H1 (cell line): ENCODE data around the gene CD28. TPM values are rescaled to one million over a fixed set of nuclear protein-coding genes. Genes with fewer than 3 reads are reported as not detected.

Source experiments
- CHD7 ChIP-seq: fragments of 300-600 bp; sonication (generic); IDR thresholded peaks from 2 replicates; pipeline ENCODE4 v1.7.1; 2012; ENCODE audit warnings: low read length, moderate library complexity, mild to moderate bottlenecking, inconsistent platforms; ENCODE audit not compliant: insufficient replicate concordance
- EP300 ChIP-seq, 2 experiments: IDR thresholded peaks; 1 replicate in 1 of 2; 2 replicates in 1 of 2; pipeline ENCODE4 v1.6.1; 2011 to 2012; ENCODE audit warnings: low read depth in 2 of 2, low read length in 2 of 2, mild to moderate bottlenecking in 2 of 2, borderline replicate concordance in 1 of 2, inconsistent platforms in 1 of 2, moderate library complexity in 1 of 2
- RNF2 ChIP-seq: fragments of 200-900, 300-1000 bp; sonication (generic); IDR thresholded peaks from 2 replicates; pipeline ENCODE4 v1.7.1; 2016; ENCODE audit warnings: borderline replicate concordance, low read depth, mild to moderate bottlenecking, antibody characterized with exemption, low read length; ENCODE audit not compliant: poor library complexity, severe bottlenecking; ENCODE audit errors: missing control alignments
- SUZ12 ChIP-seq: fragments of 200-600 bp; sonication (generic); IDR thresholded peaks from 2 replicates; pipeline ENCODE4 v1.6.1; 2012; ENCODE audit warnings: mild to moderate bottlenecking, inconsistent platforms, low read length, moderate library complexity, mixed read lengths
- TEAD4 ChIP-seq: IDR thresholded peaks from 2 replicates; pipeline ENCODE4 v1.6.1; 2012; ENCODE audit warnings: low read depth, low read length, inconsistent platforms, mixed read lengths
- ZNF274 ChIP-seq: IDR thresholded peaks from 2 replicates; pipeline ENCODE4 v1.7.0; 2012; ENCODE audit warnings: low read length, borderline replicate concordance; ENCODE audit errors: extremely low read depth
- polyA plus RNA-seq, 7 experiments: library from polyadenylated mRNA; depleted of rRNA in 3 of 7; stranded (reverse) in 5 of 7; unstranded in 2 of 7; fragments of >200 nt in 5 of 7; fragments of 200-250 nt in 2 of 7; gene quantifications; 1 replicate in 5 of 7; 2 replicates in 1 of 7; 4 replicates in 1 of 7; pipeline versions ENCODE4 v1.2.1 to v1.2.3, GENCODE V29; 2011 to 2013; ENCODE audit warnings: missing spikeins in 2 of 7, mixed read lengths in 2 of 7
- total RNA-seq: library from RNA; stranded (reverse); fragmentation: NEBNext Ultra II Directional; extraction: Animal tissue kit (Norgen Biotek cat#: 25700); gene quantifications from 2 replicates; pipeline ENCODE4 v1.2.1, GENCODE V29; 2021

The CD28 gene
- total and polyA plus RNA-seq, 2 of the 8 experiments (the other 6 are each of a cell fraction or from before 2014, with no cell fraction given): not detected

DNA sequence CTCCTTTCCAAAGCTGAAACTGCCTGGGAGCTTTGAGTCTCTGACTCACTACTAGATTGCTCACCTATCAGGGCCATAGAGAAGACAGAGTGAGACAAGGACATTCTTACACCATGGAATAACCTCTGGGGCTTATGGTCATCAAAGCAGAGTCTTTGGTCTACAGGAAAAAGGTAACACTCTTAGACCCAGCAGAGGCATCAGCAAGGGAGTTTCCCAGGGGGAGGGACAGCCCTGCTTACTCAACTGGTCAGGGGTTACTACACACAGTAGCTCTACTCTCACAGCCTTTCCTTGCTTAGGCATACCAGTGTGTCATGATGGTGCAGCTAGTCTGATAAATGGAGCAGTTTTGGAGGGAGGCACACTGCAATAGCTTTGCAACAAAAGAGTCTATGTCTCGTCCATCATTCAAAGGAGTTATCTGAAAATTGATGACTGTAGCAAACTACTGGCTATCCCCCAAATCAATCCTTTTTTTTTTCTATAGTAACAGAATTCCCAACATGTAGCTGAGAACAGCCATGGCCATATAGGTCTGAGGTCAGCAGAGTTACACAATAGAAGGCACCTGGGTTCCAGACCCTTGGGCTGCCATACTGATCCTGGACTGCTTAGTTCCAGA is 22.4 kb upstream of the CD28 start (continued):
- TF ChIP-seq RNF2 (no peak), ZNF274 (no peak), TEAD4 (no peak), CHD7 (no peak), SUZ12 (no peak), EP300 (IDR thresholded peaks at IDR 0.05; ENCODE audit: borderline replicate concordance in 1 of 2, low read depth in 2 of 2, low read length in 2 of 2) (no peak)
- TF ChIP-seq, all 59 proteins: peak for 0
